IMR-90 (cell line): Measurements from ENCODE around the gene GNE. TPM values are rescaled to one million over a fixed set of nuclear protein-coding genes. Genes with fewer than 3 reads are reported as not detected.

Experiments
- ATAC-seq: fragments of 200-7000 bp; cut with Tn5 transposase; 2 replicates; pipeline ENCODE4 v1.9.1; 2020; ENCODE audit warnings: low read depth, mild to moderate bottlenecking, moderate library complexity
- BruUV-seq: library from RNA; stranded (reverse); fragments of 400-500 nt; replicated peaks from 2 replicates; lab custom pipeline; 2021; lab: Mats Ljungman, UMichigan
- CTCF ChIA-PET: fragments of 300-600 bp; formaldehyde crosslinking; extraction: SDS; loops from one replicate; lab custom pipeline; 2021; ENCODE audit warnings: antibody characterized with exemption; lab: Yijun Ruan, JAX
- POLR2A ChIA-PET: fragments of 300-600 bp; sonication (Branson Sonifier 250); formaldehyde crosslinking; loops from one replicate; lab custom pipeline; 2022; ENCODE audit warnings: antibody characterized with exemption; ENCODE audit not compliant: unreplicated experiment; lab: Charles Lee
- DNase-seq: peaks from one replicate; pipeline ENCODE4 v3.0.0; 2013
- H2AFZ ChIP-seq: replicated peaks from 2 replicates; pipeline ENCODE3; 2013; ENCODE audit warnings: low read length, mild to moderate bottlenecking; ENCODE audit not compliant: poor library complexity
- H2AK5ac ChIP-seq: 2 replicates; pipeline ENCODE4 v1.6.1; 2013; ENCODE audit warnings: low read depth, low read length, inconsistent platforms
- H2AK9ac ChIP-seq: replicated peaks from 2 replicates; pipeline ENCODE3; 2013; ENCODE audit warnings: mild to moderate bottlenecking, low read depth, low read length, moderate library complexity; ENCODE audit not compliant: poor library complexity
- H2BK120ac ChIP-seq: 2 replicates; pipeline ENCODE4 v1.6.1; 2013; ENCODE audit warnings: low read depth, low read length, inconsistent platforms
- H2BK15ac ChIP-seq: 3 replicates; pipeline ENCODE4 v1.6.1; 2013; ENCODE audit warnings: low read depth, low read length, inconsistent platforms
- H2BK20ac ChIP-seq: 2 replicates; pipeline ENCODE4 v1.6.1; 2013; ENCODE audit warnings: low read depth, mild to moderate bottlenecking, inconsistent platforms, low read length, moderate library complexity
- H2BK5ac ChIP-seq: 2 replicates; pipeline ENCODE4 v1.6.1; 2013; ENCODE audit warnings: mild to moderate bottlenecking, low read depth, low read length, inconsistent platforms; ENCODE audit not compliant: poor library complexity, severe bottlenecking
- H3K14ac ChIP-seq: replicated peaks from 2 replicates; pipeline ENCODE4 v1.6.1; 2013; ENCODE audit warnings: low read depth, low read length, inconsistent platforms
- H3K18ac ChIP-seq: 2 replicates; pipeline ENCODE4 v1.6.1; 2013; ENCODE audit warnings: low read depth, low read length, control low read depth
- H3K23ac ChIP-seq: 2 replicates; pipeline ENCODE4 v1.6.1; 2013; ENCODE audit warnings: low read depth, low read length, inconsistent platforms
- H3K27ac ChIP-seq: 2 replicates; pipeline ENCODE4 v1.5.1; 2013; ENCODE audit warnings: mild to moderate bottlenecking, control low read depth, low read length; ENCODE audit not compliant: insufficient read depth
- H3K27me3 ChIP-seq: 2 replicates; pipeline ENCODE4 v1.6.1; 2013; ENCODE audit warnings: low read length; ENCODE audit not compliant: control insufficient read depth, insufficient read depth
- H3K36me3 ChIP-seq: 2 replicates; pipeline ENCODE4 v1.6.1; 2013; ENCODE audit warnings: low read length, mixed read lengths; ENCODE audit not compliant: control insufficient read depth, insufficient read depth
- H3K4ac ChIP-seq: 2 replicates; pipeline ENCODE4 v1.6.1; 2013; ENCODE audit warnings: low read depth, low read length, inconsistent platforms
- H3K4me1 ChIP-seq: 2 replicates; pipeline ENCODE4 v1.6.1; 2013; ENCODE audit warnings: low read length, mixed read lengths; ENCODE audit not compliant: control insufficient read depth, insufficient read depth
- H3K4me2 ChIP-seq: 2 replicates; pipeline ENCODE4 v1.6.1; 2013; ENCODE audit warnings: low read depth, mild to moderate bottlenecking, control low read depth, low read length, moderate library complexity
- H3K4me3 ChIP-seq: 2 replicates; pipeline ENCODE4 v1.5.1; 2013; ENCODE audit warnings: low read depth, mild to moderate bottlenecking, control low read depth, low read length, moderate library complexity; ENCODE audit not compliant: insufficient read depth
- H3K56ac ChIP-seq: 2 replicates; pipeline ENCODE4 v1.6.1; 2013; ENCODE audit warnings: low read length, inconsistent platforms; ENCODE audit not compliant: insufficient read depth; ENCODE audit errors: extremely low read depth
- H3K79me1 ChIP-seq, 2 experiments: 2 replicates each; pipeline ENCODE4 v1.6.1; 2013; ENCODE audit warnings: low read length in 2 of 2, inconsistent platforms in 1 of 2, low read depth in 1 of 2
- H3K9ac ChIP-seq: 2 replicates; pipeline ENCODE4 v1.6.1; 2013; ENCODE audit warnings: low read depth, low read length, control low read depth
- H3K9me1 ChIP-seq: 2 replicates; pipeline ENCODE4 v1.6.1; 2013; ENCODE audit warnings: low read length, inconsistent platforms; ENCODE audit not compliant: insufficient read depth
- H3K9me3 ChIP-seq: 2 replicates; pipeline ENCODE4 v1.6.1; 2013; ENCODE audit warnings: low read length; ENCODE audit not compliant: control insufficient read depth, insufficient read depth
- H4K20me1 ChIP-seq: 2 replicates; pipeline ENCODE4 v1.6.1; 2013; ENCODE audit warnings: low read length, inconsistent platforms; ENCODE audit not compliant: insufficient read depth
- H4K5ac ChIP-seq: 2 replicates; pipeline ENCODE4 v1.6.1; 2013; ENCODE audit warnings: mild to moderate bottlenecking, low read depth, low read length, control low read depth
- H4K8ac ChIP-seq, 2 experiments: 2 replicates each; pipeline ENCODE4 v1.6.1; 2013; ENCODE audit warnings: low read depth in 2 of 2, low read length in 2 of 2, control low read depth in 1 of 2, inconsistent platforms in 1 of 2
- H4K91ac ChIP-seq: 2 replicates; pipeline ENCODE4 v1.6.1; 2013; ENCODE audit warnings: low read depth, low read length, inconsistent platforms; ENCODE audit not compliant: insufficient read depth
- BHLHE40 ChIP-seq: fragments of 150-350 bp; IDR thresholded peaks from 2 replicates; pipeline ENCODE4 v1.6.1; 2016; ENCODE audit warnings: mild to moderate bottlenecking, low read depth, low read length
- CEBPB ChIP-seq: IDR thresholded peaks from 2 replicates; pipeline ENCODE4 v1.6.1; 2012; ENCODE audit warnings: low read depth, low read length, improper control_type of control experiment
- CHD1 ChIP-seq: IDR thresholded peaks from 2 replicates; pipeline ENCODE4 v1.6.1; 2012; ENCODE audit warnings: low read depth, low read length, improper control_type of control experiment
- FOS ChIP-seq: fragments of 150-350 bp; IDR thresholded peaks from 2 replicates; pipeline ENCODE4 v1.6.1; 2016; ENCODE audit warnings: low read depth, low read length
- MAFK ChIP-seq: IDR thresholded peaks from 2 replicates; pipeline ENCODE4 v1.6.1; 2012; ENCODE audit warnings: low read depth, low read length, improper control_type of control experiment
- MXI1 ChIP-seq: IDR thresholded peaks from 2 replicates; pipeline ENCODE4 v1.6.1; 2012; ENCODE audit warnings: low read depth, mild to moderate bottlenecking, low read length, moderate library complexity, borderline replicate concordance
- NFE2L2 ChIP-seq: fragments of 150-350 bp; IDR thresholded peaks from 2 replicates; pipeline ENCODE4 v1.6.1; 2016; ENCODE audit warnings: low read depth, mild to moderate bottlenecking, low read length
- POLR2A ChIP-seq: IDR thresholded peaks from 2 replicates; pipeline ENCODE4 v1.6.1; 2012; ENCODE audit warnings: mild to moderate bottlenecking, low read depth, low read length
- RAD21 ChIP-seq: IDR thresholded peaks from 2 replicates; pipeline ENCODE4 v1.6.1; 2012; ENCODE audit warnings: low read length, improper control_type of control experiment
- RCOR1 ChIP-seq: IDR thresholded peaks from 2 replicates; pipeline ENCODE4 v1.6.1; 2012; ENCODE audit warnings: mild to moderate bottlenecking, low read length, improper control_type of control experiment; ENCODE audit not compliant: insufficient replicate concordance
- RFX5 ChIP-seq: IDR thresholded peaks from 2 replicates; pipeline ENCODE4 v1.8.0; 2012; ENCODE audit warnings: low read depth, mild to moderate bottlenecking, low read length, moderate library complexity
- SMC3 ChIP-seq: fragments of 150-350 bp; IDR thresholded peaks from 2 replicates; pipeline ENCODE4 v1.6.1; 2016; ENCODE audit warnings: low read depth, mild to moderate bottlenecking, antibody characterized with exemption, low read length, moderate library complexity
- USF2 ChIP-seq: fragments of 150-350 bp; IDR thresholded peaks from 2 replicates; pipeline ENCODE4 v1.6.1; 2017; ENCODE audit warnings: mild to moderate bottlenecking, antibody characterized with exemption, low read length, low read depth
- WGBS, 2 experiments: methylation state at CpG; one replicate each; pipeline versions ENCODE4 v1.1.5 to v1.1.7; 2013; ENCODE audit warnings: missing lambda C conversion rate in 2 of 2; ENCODE audit not compliant: insufficient read length in 1 of 2; ENCODE audit errors: extremely low coverage in 2 of 2; 5-methylcytosine and 5-hydroxymethylcytosine counted together
- dilution Hi-C: fragments of 300-500 bp; cut with HindIII; formaldehyde crosslinking; loops from one replicate; pipeline ENCODE4 v1.14.3; 2018; ENCODE audit warnings: low sequenced_read_pairs; ENCODE audit not compliant: unreplicated experiment
- in situ Hi-C: fragments of 300-500 bp; cut with MboI; formaldehyde crosslinking; loops from 3 replicates; pipeline ENCODE4 v1.14.3; 2019; ENCODE audit warnings: low sequenced_read_pairs, inconsistent platforms, mixed read lengths
- intact Hi-C: fragments of 100-400 bp; cut with micrococcal nuclease; formaldehyde crosslinking; loops from 2 replicates; pipeline ENCODE4 v1.10.0; 2022
- polyA plus RNA-seq, 3 experiments: library from polyadenylated mRNA; depleted of rRNA; stranded (reverse); fragments of >200 nt; gene quantifications; 2 replicates each; pipeline ENCODE4 v1.2.3, GENCODE V29; 2012; ENCODE audit warnings: low replicate concordance in 1 of 3
- total RNA-seq: library from RNA; depleted of rRNA; stranded (reverse); fragments of >200 nt; gene quantifications from 2 replicates; pipeline ENCODE4 v1.2.3, GENCODE V29; 2012
- TF ChIP-seq, protein P1 (sequence below): conservative IDR thresholded peaks from 2 replicates; pipeline ENCODE4 v1.5.1; 2012; ENCODE audit warnings: mild to moderate bottlenecking, low read depth, low read length, improper control_type of control experiment

Gene GNE
- total and polyA plus RNA-seq, 2 of the 4 experiments (the other 2 are of a cell fraction): 11.7 to 34.1 TPM

GRCh38 chr9:36173861-36174260, 84.4 kb downstream of the GNE start:
- no peak overlapping the region for H3K4me2 ChIP-seq
- no peak overlapping the region for H3K27ac ChIP-seq
- in situ Hi-C loops: loop anchor here (10.0 kb wide), 1 partner anchor 209 kb away; no protein-coding TSS in a partner anchor
- H3K9ac ChIP-seq: no peak overlapping the region
- no CpG with 5 or more reads among the region's 2 CpGs for WGBS, 2 experiments
- H3K23ac ChIP-seq: no peak overlapping the region
- H4K8ac ChIP-seq: no peak overlapping the region
- POLR2A ChIA-PET: no interaction called here
- H2AK9ac ChIP-seq: no peak overlapping the region
- no peaks in the 10 kb centered on the region; the same call in 1 of the 2 replicates for H3K27me3 ChIP-seq
- H4K91ac ChIP-seq: no peak overlapping the region
- H2AK5ac ChIP-seq: no peak overlapping the region
- TF ChIP-seq BHLHE40 (no peak), MXI1 (no peak), RFX5 (no peak), NFE2L2 (no peak), RCOR1 (no peak), FOS (no peak), USF2 (no peak), CEBPB (no peak), CHD1 (no peak), RAD21 (no peak), SMC3 (no peak), POLR2A (no peak), MAFK (no peak)
- TF ChIP-seq, protein P1, sequence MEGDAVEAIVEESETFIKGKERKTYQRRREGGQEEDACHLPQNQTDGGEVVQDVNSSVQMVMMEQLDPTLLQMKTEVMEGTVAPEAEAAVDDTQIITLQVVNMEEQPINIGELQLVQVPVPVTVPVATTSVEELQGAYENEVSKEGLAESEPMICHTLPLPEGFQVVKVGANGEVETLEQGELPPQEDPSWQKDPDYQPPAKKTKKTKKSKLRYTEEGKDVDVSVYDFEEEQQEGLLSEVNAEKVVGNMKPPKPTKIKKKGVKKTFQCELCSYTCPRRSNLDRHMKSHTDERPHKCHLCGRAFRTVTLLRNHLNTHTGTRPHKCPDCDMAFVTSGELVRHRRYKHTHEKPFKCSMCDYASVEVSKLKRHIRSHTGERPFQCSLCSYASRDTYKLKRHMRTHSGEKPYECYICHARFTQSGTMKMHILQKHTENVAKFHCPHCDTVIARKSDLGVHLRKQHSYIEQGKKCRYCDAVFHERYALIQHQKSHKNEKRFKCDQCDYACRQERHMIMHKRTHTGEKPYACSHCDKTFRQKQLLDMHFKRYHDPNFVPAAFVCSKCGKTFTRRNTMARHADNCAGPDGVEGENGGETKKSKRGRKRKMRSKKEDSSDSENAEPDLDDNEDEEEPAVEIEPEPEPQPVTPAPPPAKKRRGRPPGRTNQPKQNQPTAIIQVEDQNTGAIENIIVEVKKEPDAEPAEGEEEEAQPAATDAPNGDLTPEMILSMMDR: no peak
- H2AFZ ChIP-seq: no peak overlapping the region
- dilution Hi-C loops: no loop called here
- no peak overlapping the region for H4K5ac ChIP-seq
- intact Hi-C loops: no loop called here
- CTCF ChIA-PET: no interaction called here
- no peak for ATAC-seq
- H3K18ac ChIP-seq: no peak overlapping the region
- H3K79me1 ChIP-seq: no peaks in the 10 kb centered on the region
- no TSS peak for BruUV-seq
- no peaks in the 10 kb centered on the region for H3K36me3 ChIP-seq
- H3K9me1 ChIP-seq: no peaks in the 10 kb centered on the region
- H4K20me1 ChIP-seq: no peaks in the 10 kb centered on the region
- no peak overlapping the region for H2BK5ac ChIP-seq
- no peak overlapping the region for H2BK120ac ChIP-seq
- peaks cover 2% of the 10 kb centered on the region; the same call in 1 of the 2 replicates for H3K4me1 ChIP-seq
- no peak overlapping the region for H3K4ac ChIP-seq
- H3K14ac ChIP-seq: no peak overlapping the region
- H3K4me3 ChIP-seq: no peak overlapping the region
- no peak for DNase-seq
- H3K56ac ChIP-seq: no peak overlapping the region
- no peak overlapping the region for H2BK20ac ChIP-seq
- no peaks in the 10 kb centered on the region for H3K9me3 ChIP-seq
- no peak overlapping the region for H2BK15ac ChIP-seq
